H54 (cell line): ENCODE measurements around the gene ANKHD1.

ENCODE experiments used
- DNase-seq: peaks from one replicate; pipeline ENCODE4 v3.0.0; 2011; ENCODE audit warnings: low spot score, mixed read lengths; ENCODE audit not compliant: insufficient read length
- FAIRE-seq: peaks from 3 replicates; lab custom pipeline; 2011; peaks lifted over from hg19 to GRCh38; lab: Jason Lieb, UNC
- POLR2A ChIP-seq: IDR thresholded peaks from 2 replicates; pipeline ENCODE4 v1.6.1; 2011; ENCODE audit warnings: low read depth, mild to moderate bottlenecking, low read length

ANKHD1 gene, protein sequence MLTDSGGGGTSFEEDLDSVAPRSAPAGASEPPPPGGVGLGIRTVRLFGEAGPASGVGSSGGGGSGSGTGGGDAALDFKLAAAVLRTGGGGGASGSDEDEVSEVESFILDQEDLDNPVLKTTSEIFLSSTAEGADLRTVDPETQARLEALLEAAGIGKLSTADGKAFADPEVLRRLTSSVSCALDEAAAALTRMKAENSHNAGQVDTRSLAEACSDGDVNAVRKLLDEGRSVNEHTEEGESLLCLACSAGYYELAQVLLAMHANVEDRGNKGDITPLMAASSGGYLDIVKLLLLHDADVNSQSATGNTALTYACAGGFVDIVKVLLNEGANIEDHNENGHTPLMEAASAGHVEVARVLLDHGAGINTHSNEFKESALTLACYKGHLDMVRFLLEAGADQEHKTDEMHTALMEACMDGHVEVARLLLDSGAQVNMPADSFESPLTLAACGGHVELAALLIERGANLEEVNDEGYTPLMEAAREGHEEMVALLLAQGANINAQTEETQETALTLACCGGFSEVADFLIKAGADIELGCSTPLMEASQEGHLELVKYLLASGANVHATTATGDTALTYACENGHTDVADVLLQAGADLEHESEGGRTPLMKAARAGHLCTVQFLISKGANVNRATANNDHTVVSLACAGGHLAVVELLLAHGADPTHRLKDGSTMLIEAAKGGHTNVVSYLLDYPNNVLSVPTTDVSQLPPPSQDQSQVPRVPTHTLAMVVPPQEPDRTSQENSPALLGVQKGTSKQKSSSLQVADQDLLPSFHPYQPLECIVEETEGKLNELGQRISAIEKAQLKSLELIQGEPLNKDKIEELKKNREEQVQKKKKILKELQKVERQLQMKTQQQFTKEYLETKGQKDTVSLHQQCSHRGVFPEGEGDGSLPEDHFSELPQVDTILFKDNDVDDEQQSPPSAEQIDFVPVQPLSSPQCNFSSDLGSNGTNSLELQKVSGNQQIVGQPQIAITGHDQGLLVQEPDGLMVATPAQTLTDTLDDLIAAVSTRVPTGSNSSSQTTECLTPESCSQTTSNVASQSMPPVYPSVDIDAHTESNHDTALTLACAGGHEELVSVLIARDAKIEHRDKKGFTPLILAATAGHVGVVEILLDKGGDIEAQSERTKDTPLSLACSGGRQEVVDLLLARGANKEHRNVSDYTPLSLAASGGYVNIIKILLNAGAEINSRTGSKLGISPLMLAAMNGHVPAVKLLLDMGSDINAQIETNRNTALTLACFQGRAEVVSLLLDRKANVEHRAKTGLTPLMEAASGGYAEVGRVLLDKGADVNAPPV (N-terminal part only)

DNA sequence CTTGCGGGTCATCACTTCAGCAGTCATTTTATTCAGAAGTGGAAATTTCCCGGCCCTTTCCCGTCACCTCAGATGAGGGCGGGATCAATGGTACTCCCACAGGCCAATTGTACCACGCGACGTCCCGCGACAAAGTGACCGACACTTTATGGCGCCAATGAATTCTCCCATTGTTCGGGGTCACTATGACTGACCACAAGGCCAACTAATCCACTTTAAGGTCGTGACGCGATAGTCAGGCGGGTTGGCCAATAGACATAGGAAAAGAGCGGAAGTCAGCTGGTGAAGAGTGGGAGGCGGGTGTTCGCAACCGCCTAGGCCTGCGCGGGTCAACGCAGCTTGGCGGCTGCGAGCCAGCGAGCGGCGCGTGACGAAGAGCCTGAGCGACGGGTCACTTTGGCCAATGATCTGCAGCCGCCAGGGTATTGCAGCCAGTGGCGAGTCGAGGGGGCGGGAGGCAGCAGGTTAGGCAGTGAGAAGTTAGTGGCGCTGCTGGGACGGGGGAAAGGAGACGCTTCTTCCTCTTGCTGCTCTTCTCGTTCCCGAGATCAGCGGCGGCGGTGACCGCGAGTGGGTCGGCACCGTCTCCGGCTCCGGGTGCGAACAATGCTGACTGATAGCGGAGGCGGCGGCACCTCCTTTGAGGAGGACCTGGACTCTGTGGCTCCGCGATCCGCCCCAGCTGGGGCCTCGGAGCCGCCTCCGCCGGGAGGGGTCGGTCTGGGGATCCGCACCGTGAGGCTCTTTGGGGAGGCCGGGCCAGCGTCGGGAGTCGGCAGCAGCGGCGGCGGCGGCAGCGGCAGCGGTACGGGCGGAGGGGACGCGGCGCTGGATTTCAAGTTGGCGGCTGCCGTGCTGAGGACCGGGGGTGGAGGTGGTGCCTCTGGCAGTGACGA, at the start of gene ANKHD1:
ANKHD1 (plus strand) TSS at position 472 of the 896 bp plus-strand sequence; CDS start at position 607, 135 bp downstream.
- DNase-seq (peak; percentile 94), FAIRE-seq (peak; percentile 91)
- TF ChIP-seq POLR2A, result peak; percentile 84

DNA sequence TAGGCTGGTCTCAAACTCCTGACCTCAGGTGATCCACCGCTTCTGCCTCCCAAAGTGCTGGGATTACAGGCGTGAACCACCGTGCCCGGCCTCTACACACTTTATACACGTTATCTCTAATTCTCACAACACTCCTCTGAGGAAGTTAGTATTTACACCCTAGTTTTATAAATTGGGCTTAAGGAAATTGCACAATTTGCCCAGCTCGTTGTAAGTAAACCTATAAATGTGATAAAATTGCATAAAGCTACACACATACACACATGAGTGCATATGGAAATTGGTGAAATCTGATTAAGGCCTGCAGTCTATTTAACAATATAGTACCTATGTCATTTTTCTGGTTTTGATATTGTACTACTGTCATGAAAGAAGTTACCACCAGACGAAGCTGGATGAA, 46.1 kb upstream of the ANKHD1 start:
- no peak for TF ChIP-seq POLR2A
- DNase-seq (no peak), FAIRE-seq (no peak)

DNA sequence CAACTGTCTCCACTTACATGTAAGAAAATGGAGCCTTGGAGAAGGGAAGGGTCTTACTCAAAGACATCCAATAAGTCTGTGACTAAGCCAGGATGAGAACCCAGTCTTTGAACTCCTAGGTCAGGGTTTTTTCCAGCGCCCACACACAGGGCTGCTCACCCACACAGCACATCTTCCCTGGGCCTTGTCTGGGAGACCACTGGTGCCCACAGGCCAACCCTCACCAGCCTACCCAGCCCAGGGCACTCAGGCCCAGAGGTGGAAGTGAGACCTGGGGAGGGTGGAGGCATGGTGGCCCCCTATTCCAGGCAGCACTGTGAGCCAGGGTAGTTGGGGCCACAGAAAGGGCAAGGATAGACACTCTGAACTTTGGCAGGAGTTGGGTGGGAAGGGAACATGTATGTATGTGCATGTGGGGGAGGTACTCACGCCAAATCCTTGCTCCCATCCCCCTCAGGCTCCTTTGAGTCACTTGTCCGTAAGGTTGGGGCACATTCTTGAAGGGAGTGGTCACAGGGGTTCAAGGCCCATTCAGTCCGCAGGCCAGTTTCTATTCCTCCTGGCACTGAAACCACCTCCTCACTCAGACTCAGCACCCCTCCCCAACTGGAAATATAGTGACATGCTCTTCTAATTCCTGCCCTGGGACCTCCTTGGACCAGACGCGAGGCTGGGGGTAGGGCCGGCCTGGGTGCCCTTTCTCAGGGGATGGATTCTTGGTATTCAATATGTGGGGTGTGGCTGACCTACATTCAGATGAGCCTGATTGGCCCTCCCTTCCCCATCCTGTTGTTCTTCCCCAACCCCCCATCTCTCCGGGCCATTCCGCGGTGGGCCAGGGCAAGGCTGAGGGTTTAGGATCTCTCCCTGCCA, 44.5 kb upstream of the ANKHD1 start:
- no peak for DNase-seq
- FAIRE-seq, result no peak
- no peak for TF ChIP-seq POLR2A

DNA sequence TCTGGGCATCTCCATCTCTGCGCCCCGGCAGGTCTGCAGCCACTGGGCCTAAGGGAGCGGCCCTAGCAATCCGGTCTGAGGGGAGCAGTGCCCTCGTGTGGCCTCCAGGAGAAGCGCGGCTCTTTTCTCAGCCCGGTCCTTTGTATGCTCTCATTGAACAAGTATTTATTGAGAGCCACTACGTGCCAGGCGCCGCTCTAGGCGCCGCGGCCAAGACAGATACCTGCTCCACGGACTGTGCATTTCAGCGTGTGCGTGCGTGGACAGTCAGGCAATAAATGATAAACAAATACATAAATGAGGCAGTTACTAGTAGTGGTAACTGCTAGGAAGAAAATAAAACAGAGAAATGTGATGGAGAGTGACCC, 43.9 kb upstream of the ANKHD1 start:
- TF ChIP-seq POLR2A, result no peak
- FAIRE-seq (no peak), DNase-seq (peak; percentile 88)

DNA sequence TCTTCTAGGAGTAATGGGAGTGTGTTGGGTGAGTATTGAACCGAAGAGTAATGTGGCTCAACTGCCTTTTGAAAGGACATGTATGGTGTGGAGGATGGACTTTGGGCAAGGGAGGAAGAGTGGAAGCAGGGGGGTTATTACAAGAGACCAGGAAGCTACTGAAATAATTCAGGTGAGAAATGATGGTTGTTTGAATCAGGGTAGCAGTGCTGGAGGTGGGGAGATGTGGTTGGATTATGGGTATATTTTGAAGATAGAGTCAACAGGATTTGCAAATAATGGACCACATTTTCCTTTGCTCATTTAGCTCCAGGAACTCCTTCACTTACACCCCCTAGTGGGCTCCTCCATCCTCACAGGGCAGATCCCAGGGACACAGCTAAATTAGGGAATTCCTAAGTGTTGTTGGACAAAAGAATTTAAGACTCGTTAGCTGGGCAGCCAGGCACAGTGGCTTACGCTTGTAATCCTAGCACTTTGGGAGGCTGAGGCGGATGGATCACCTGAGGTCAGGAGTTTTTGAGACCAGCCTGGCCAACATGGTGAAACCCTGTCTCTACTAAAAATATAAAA, 42.8 kb upstream of the ANKHD1 start:
- no peak for TF ChIP-seq POLR2A
- FAIRE-seq, result no peak
- no peak for DNase-seq

DNA sequence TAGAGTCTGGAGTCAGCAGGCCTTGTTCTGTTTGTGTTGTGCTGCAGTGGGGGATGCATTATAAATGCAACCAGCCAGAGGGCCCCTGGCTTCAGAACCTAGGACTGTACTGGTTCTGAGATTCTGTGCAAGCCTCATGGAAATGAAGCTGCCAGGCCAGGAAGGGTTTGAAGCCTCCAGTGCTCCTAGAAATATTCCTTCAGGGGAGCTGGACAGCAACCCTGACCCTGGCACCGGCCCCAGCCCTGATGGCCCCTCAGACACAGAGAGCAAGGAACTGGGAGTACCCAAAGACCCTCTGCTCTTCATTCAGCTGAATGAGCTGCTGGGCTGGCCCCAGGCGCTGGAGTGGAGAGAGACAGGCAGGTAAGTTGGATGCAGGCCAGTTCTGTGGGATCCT, 41.5 kb upstream of the ANKHD1 start, which contains the start of gene SLC4A9:
SLC4A9 (plus strand) TSS at position 94 of the 400 bp plus-strand sequence; CDS start at position 137, 43 bp downstream.
- TF ChIP-seq POLR2A, result no peak
- FAIRE-seq, result no peak

DNA sequence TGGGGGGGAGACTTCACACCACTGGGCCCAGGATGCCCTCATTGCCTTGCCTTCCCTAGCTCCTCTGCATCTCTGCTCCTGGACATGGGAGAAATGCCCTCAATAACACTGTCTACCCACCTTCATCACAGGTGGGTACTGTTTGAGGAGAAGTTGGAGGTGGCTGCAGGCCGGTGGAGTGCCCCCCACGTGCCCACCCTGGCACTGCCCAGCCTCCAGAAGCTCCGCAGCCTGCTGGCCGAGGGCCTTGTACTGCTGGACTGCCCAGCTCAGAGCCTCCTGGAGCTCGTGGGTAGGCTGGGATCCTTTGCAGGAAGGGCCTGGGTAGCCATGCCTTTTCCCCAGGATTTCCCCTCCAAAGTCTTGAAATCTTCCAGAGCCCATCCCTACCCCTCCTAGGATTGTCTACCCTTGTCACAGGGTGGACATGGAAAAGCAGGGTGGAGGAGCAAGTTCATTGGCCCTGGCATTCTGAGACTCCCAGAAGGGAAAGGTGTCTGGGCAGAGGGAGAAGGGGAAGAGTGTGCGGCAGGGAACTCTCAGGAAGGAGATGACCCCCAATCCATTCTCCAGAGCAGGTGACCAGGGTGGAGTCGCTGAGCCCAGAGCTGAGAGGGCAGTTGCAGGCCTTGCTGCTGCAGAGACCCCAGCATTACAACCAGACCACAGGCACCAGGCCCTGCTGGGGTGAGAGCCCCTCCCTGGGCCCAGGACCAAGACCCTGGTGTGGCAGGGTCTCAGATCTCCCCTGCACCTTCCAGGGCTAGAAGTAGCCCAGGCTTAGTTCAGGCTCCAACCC, 40.8 kb upstream of the ANKHD1 start:
- TF ChIP-seq POLR2A, result no peak
- no peak for DNase-seq
- FAIRE-seq, result no peak

More for the DNA sequence above, 41.5 kb upstream of the ANKHD1 start, which contains the start of gene SLC4A9:
- no peak for DNase-seq

DNA sequence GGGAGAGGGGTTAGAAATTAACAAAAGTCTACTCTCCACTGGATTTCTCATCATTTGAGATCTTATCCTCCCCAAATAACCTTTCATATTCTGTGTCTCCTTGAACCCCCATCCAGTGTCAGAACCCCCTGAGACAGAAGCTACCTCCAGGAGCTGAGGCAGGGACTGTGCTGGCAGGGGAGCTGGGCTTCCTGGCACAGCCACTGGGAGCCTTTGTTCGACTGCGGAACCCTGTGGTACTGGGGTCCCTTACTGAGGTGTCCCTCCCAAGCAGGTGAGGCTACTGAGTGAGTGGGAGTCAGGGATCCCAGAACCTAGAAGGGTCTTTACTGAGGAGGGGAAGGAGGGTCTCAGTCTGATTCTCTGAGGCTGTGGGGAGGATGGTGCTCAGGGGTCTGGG, 39.7 kb upstream of the ANKHD1 start:
- no peak for TF ChIP-seq POLR2A
- no peak for FAIRE-seq
- DNase-seq, result no peak

DNA sequence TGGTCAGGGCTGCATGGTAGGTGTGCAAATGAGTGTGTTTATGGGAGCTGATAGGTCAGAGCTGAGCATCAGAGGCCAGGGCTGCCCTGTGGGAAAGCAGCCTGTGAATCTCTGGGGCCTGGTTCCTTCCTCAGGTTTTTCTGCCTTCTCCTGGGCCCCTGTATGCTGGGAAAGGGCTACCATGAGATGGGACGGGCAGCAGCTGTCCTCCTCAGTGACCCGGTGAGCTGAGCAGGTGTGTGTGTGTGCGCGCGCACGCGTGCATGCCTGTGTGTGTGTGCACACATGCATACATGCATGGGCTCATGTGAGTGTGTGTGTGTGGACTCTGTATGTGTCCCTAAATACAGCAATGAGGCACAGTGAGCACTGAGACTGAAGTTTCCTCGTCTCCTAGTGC, 39.3 kb upstream of the ANKHD1 start:
- no peak for FAIRE-seq
- DNase-seq, result no peak
- no peak for TF ChIP-seq POLR2A

DNA sequence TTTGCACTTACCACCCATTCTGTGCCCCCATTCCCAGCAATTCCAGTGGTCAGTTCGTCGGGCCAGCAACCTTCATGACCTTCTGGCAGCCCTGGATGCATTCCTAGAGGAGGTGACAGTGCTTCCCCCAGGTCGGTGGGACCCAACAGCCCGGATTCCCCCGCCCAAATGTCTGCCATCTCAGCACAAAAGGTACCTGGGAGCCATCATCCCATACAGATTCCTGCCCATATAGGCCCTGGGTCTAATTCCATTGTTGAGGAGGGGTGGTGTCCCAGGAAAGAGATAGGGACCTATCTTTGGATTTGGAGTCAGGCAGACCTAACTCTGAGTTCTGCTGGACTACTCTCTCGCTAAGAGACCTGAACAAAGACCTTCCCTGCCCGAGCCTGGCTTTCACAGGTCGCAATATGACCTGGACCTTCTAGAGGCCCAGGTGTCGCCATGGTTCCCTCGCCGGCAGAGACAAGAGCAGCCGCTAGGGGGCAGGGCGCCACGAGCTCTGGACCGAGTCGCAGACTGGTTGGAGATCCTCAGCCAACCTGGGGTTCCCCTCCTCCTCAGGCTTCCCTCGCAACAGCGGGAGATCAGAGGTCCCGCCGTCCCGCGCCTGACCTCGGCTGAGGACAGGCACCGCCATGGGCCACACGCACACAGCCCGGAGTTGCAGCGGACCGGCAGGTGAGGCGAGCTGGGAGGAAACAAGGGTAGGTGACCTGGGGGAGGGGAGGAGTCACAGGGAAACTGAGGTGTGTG, 38.6 kb upstream of the ANKHD1 start:
- no peak for FAIRE-seq
- TF ChIP-seq POLR2A, result no peak

More for the DNA sequence above, 38.6 kb upstream of the ANKHD1 start:
- DNase-seq, result peak; percentile 72
